Endothelial cell of umbilical vein (primary cell): ENCODE data around the gene HAUS3. TPM values are rescaled to one million over a fixed set of nuclear protein-coding genes. Genes with fewer than 3 reads are reported as not detected.

Source experiments
- BruUV-seq: library from RNA; stranded (reverse); fragments of 400-500 nt; replicated peaks from 2 replicates; lab custom pipeline; 2021; lab: Mats Ljungman, UMichigan
- CTCF ChIA-PET: fragments of 300-600, 350-600 bp; sonication (Branson Sonifier 250); formaldehyde crosslinking; loops from one replicate; lab custom pipeline; 2021; ENCODE audit warnings: antibody characterized with exemption, inconsistent platforms; lab: Charles Lee
- POLR2A ChIA-PET: fragments of 300-600, 350-600 bp; sonication (Branson Sonifier 250); formaldehyde crosslinking; loops from one replicate; lab custom pipeline; 2021; ENCODE audit warnings: antibody characterized with exemption, inconsistent platforms; lab: Charles Lee
- DNase-seq: peaks from one replicate; pipeline ENCODE4 v3.0.0-alpha.2; 2011; ENCODE audit warnings: low read depth, low spot score
- FAIRE-seq: peaks from 2 replicates; lab custom pipeline; 2011; peaks lifted over from hg19 to GRCh38; lab: Jason Lieb, UNC
- H2AFZ ChIP-seq: 2 replicates; pipeline ENCODE4 v1.6.0; 2012; ENCODE audit warnings: low read depth, low read length, control low read depth, inconsistent platforms
- H3K27ac ChIP-seq: 2 replicates; pipeline ENCODE4 v1.5.1; 2011; ENCODE audit warnings: low read depth, mild to moderate bottlenecking, control low read depth, low read length, moderate library complexity; ENCODE audit not compliant: insufficient read depth
- H3K27me3 ChIP-seq, 2 experiments: 2 replicates each; pipeline versions ENCODE4 v1.6.0 to v1.6.1; 2011; ENCODE audit warnings: low read length in 2 of 2, mixed read lengths in 1 of 2; ENCODE audit not compliant: control insufficient read depth in 2 of 2, insufficient read depth in 2 of 2
- H3K36me3 ChIP-seq, 2 experiments: 2 replicates in 1 of 2; 3 replicates in 1 of 2; pipeline ENCODE4 v1.5.1; 2011; ENCODE audit warnings: low read length in 2 of 2, mild to moderate bottlenecking in 1 of 2, moderate library complexity in 1 of 2; ENCODE audit not compliant: control insufficient read depth in 2 of 2, insufficient read depth in 2 of 2; ENCODE audit errors: extremely low read depth in 1 of 2
- H3K4me1 ChIP-seq: 3 replicates; pipeline ENCODE4 v1.5.1; 2011; ENCODE audit warnings: mild to moderate bottlenecking, low read length; ENCODE audit not compliant: control insufficient read depth, insufficient read depth; ENCODE audit errors: extremely low read depth
- H3K4me2 ChIP-seq: 2 replicates; pipeline ENCODE4 v1.6.1; 2011; ENCODE audit warnings: low read length, control low read depth, mixed read lengths; ENCODE audit not compliant: insufficient read depth
- H3K4me3 ChIP-seq, 3 experiments: fragments of 200-600 bp in 1 of 3; sonication (generic), shearing (Covaris generic) in 1 of 3; replicated peaks in 1 of 3; 2 replicates each; pipeline ENCODE4 v1.5.1; 2011 to 2016; ENCODE audit warnings: control low read depth in 3 of 3, low read length in 3 of 3, mild to moderate bottlenecking in 2 of 3, inconsistent platforms in 1 of 3, low read depth in 1 of 3, moderate library complexity in 1 of 3; ENCODE audit not compliant: insufficient read depth in 1 of 3
- H3K79me2 ChIP-seq: 2 replicates; pipeline ENCODE4 v1.6.0; 2012; ENCODE audit warnings: low read length, inconsistent platforms; ENCODE audit not compliant: control insufficient read depth, insufficient read depth
- H3K9ac ChIP-seq: replicated peaks from 2 replicates; pipeline ENCODE3; 2011; ENCODE audit warnings: low read length, control low read depth; ENCODE audit not compliant: insufficient read depth; ENCODE audit errors: extremely low read depth
- H3K9me1 ChIP-seq: replicated peaks from 3 replicates; pipeline ENCODE4 v1.6.0; 2011; ENCODE audit warnings: mild to moderate bottlenecking, low read length; ENCODE audit not compliant: control insufficient read depth, insufficient read depth; ENCODE audit errors: extremely low read depth
- H3K9me3 ChIP-seq: replicated peaks from 2 replicates; pipeline ENCODE4 v1.5.1; 2012; ENCODE audit warnings: low read length, inconsistent platforms; ENCODE audit not compliant: control insufficient read depth, insufficient read depth
- H4K20me1 ChIP-seq: replicated peaks from 2 replicates; pipeline ENCODE3; 2011; ENCODE audit warnings: mild to moderate bottlenecking, low read length; ENCODE audit not compliant: control insufficient read depth, insufficient read depth; ENCODE audit errors: extremely low read depth
- EZH2 ChIP-seq: IDR thresholded peaks from 2 replicates; pipeline ENCODE4 v1.6.1; 2012; ENCODE audit warnings: borderline replicate concordance, low read depth, mild to moderate bottlenecking, moderate library complexity, low read length, inconsistent platforms; ENCODE audit not compliant: severe bottlenecking
- FOS ChIP-seq: IDR thresholded peaks from 2 replicates; pipeline ENCODE4 v1.6.1; 2011; ENCODE audit warnings: mild to moderate bottlenecking, low read length, moderate library complexity, borderline replicate concordance; ENCODE audit not compliant: insufficient read depth
- dilution Hi-C: fragments of 300-500 bp; cut with MboI; formaldehyde crosslinking; loops from one replicate; pipeline ENCODE4 v1.15.0; 2019; ENCODE audit warnings: low sequenced_read_pairs; ENCODE audit not compliant: extremely low pct_ligation_motif_present
- intact Hi-C: fragments of 100-400 bp; cut with micrococcal nuclease; formaldehyde crosslinking; loops from one replicate; pipeline ENCODE4 v1.10.0; 2022
- polyA plus RNA-seq, 4 experiments: library from polyadenylated mRNA; depleted of rRNA in 3 of 4; stranded (reverse) in 3 of 4; unstranded in 1 of 4; fragments of >200 nt; gene quantifications; 2 replicates each; pipeline versions ENCODE4 v1.2.1 to v1.2.3, GENCODE V29; 2011 to 2012; ENCODE audit warnings: missing spikeins in 1 of 4
- total RNA-seq: library from RNA; stranded (reverse); gene quantifications from 2 replicates; pipeline ENCODE4 v1.2.3, GENCODE V29; 2021
- TF ChIP-seq, protein P1 (sequence below), 2 donors: IDR thresholded peaks; 1 replicate in 1 of 2; 2 replicates in 1 of 2; pipeline ENCODE4 v1.5.1; 2011; ENCODE audit warnings: low read length in 2 of 2, mild to moderate bottlenecking in 2 of 2, moderate library complexity in 2 of 2, control low read depth in 1 of 2, inconsistent platforms in 1 of 2, low read depth in 1 of 2; ENCODE audit not compliant: insufficient read depth in 1 of 2; ENCODE audit errors: extremely low read depth in 1 of 2

HAUS3 gene
- total and polyA plus RNA-seq, 2 donors (not counting 3 experiments of a cell fraction or from before 2014, with no cell fraction given): 4.4 to 15.9 TPM

- Histone ChIP-seq H3K27ac (no peak overlapping the region), H3K4me3 (no peak overlapping the region), H3K4me1 (no peaks in the 10 kb centered on the region), H3K79me2 (no peaks in the 10 kb centered on the region), H3K9me1 (no peaks in the 10 kb centered on the region), H3K9me3 (no peaks in the 10 kb centered on the region), H3K9ac (no peak overlapping the region), H4K20me1 (no peaks in the 10 kb centered on the region), H3K27me3 (no peaks in the 10 kb centered on the region), H2AFZ (no peak overlapping the region), H3K36me3 (no peaks in the 10 kb centered on the region), H3K4me2 (no peak overlapping the region)
- POLR2A ChIA-PET: no interaction called here
- CTCF ChIA-PET: interaction anchor here (0.8 kb wide), 1 partner anchor 10 kb away, joined by 3 read pairs; no protein-coding TSS in a partner anchor
- intact Hi-C loops (no loop called here), dilution Hi-C loops (no loop called here)
- DNase-seq (no peak), FAIRE-seq (no peak)
- no TSS peak for BruUV-seq
- TF ChIP-seq EZH2 (no peak), FOS (no peak)
- TF ChIP-seq, protein P1, sequence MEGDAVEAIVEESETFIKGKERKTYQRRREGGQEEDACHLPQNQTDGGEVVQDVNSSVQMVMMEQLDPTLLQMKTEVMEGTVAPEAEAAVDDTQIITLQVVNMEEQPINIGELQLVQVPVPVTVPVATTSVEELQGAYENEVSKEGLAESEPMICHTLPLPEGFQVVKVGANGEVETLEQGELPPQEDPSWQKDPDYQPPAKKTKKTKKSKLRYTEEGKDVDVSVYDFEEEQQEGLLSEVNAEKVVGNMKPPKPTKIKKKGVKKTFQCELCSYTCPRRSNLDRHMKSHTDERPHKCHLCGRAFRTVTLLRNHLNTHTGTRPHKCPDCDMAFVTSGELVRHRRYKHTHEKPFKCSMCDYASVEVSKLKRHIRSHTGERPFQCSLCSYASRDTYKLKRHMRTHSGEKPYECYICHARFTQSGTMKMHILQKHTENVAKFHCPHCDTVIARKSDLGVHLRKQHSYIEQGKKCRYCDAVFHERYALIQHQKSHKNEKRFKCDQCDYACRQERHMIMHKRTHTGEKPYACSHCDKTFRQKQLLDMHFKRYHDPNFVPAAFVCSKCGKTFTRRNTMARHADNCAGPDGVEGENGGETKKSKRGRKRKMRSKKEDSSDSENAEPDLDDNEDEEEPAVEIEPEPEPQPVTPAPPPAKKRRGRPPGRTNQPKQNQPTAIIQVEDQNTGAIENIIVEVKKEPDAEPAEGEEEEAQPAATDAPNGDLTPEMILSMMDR (IDR thresholded peaks at IDR 0.05; ENCODE audit: extremely low read depth in 1 of 2, insufficient read depth in 1 of 2, low read depth in 1 of 2, low read length in 2 of 2): no peak
These were observed 28.6 kb upstream of the HAUS3 start for GRCh38 chr4:2270341-2271165.
